Hepatocyte (in vitro differentiated cells): Measurements from ENCODE around the gene DAB2IP. TPM values are rescaled to one million over a fixed set of nuclear protein-coding genes. Genes with fewer than 3 reads are reported as not detected.
"Not testable (repeated sequence)": the region's sequence is repeated elsewhere in the genome, so short reads cannot be mapped to it uniquely, and the experiment has no call there.

Source experiments
- DNase-seq: peaks from one replicate; pipeline ENCODE4 v3.0.0-alpha.2; 2016; ENCODE audit warnings: low spot score
- H2AFZ ChIP-seq: fragments of 200-600 bp; sonication (generic); 2 replicates; pipeline ENCODE4 v1.6.0; 2016; ENCODE audit warnings: antibody characterized with exemption, mild to moderate bottlenecking
- H3K27ac ChIP-seq: fragments of 200-600 bp; sonication (generic); 2 replicates; pipeline ENCODE4 v1.5.1; 2016; ENCODE audit warnings: mild to moderate bottlenecking
- H3K27me3 ChIP-seq: fragments of 200-600 bp; sonication (generic); 2 replicates; pipeline ENCODE4 v1.6.1; 2016
- H3K36me3 ChIP-seq: fragments of 200-600 bp; sonication (generic); replicated peaks from 2 replicates; pipeline ENCODE4 v1.5.1; 2016; ENCODE audit warnings: low read depth; ENCODE audit not compliant: insufficient read depth
- H3K4me1 ChIP-seq: fragments of 200-600 bp; sonication (generic); 2 replicates; pipeline ENCODE4 v1.5.1; 2016; ENCODE audit warnings: mild to moderate bottlenecking, moderate library complexity; ENCODE audit not compliant: insufficient read depth
- H3K4me2 ChIP-seq: fragments of 200-600 bp; sonication (generic); 2 replicates; pipeline ENCODE4 v1.6.0; 2016
- H3K4me3 ChIP-seq: fragments of 200-600 bp; sonication (generic); 2 replicates; pipeline ENCODE4 v1.5.1; 2016; ENCODE audit warnings: mild to moderate bottlenecking
- H3K79me2 ChIP-seq: fragments of 200-600 bp; sonication (generic); 2 replicates; pipeline ENCODE4 v1.6.0; 2017; ENCODE audit warnings: mild to moderate bottlenecking
- H3K9me2 ChIP-seq: fragments of 200-600 bp; sonication (generic); replicated peaks from 2 replicates; pipeline ENCODE4 v1.6.0; 2017; ENCODE audit warnings: mild to moderate bottlenecking; ENCODE audit not compliant: insufficient read depth
- H3K9me3 ChIP-seq: fragments of 200-600 bp; sonication (generic); 2 replicates; pipeline ENCODE4 v1.5.1; 2016; ENCODE audit warnings: low read depth, mild to moderate bottlenecking
- H4K20me1 ChIP-seq: fragments of 200-600 bp; sonication (generic); 2 replicates; pipeline ENCODE4 v1.6.0; 2016; ENCODE audit warnings: mild to moderate bottlenecking; ENCODE audit not compliant: insufficient read depth, poor library complexity, severe bottlenecking
- EZH2 ChIP-seq: fragments of 200-600 bp; sonication (generic); IDR thresholded peaks from 2 replicates; pipeline ENCODE4 v1.6.1; 2016; ENCODE audit warnings: antibody characterized with exemption, mild to moderate bottlenecking, borderline replicate concordance
- EZH2phosphoT487 ChIP-seq: fragments of 200-600 bp; sonication (generic); IDR thresholded peaks from one replicate; pipeline ENCODE4 v1.6.1; 2018; ENCODE audit warnings: antibody characterized with exemption, mild to moderate bottlenecking, low read depth, moderate library complexity; ENCODE audit not compliant: unreplicated experiment, severe bottlenecking
- WGBS: methylation state at CpG from one replicate; pipeline ENCODE4 v1.1.6; 2016; ENCODE audit warnings: low lambda C conversion rate; ENCODE audit errors: missing lambda C conversion rate; 5-methylcytosine and 5-hydroxymethylcytosine counted together
- polyA plus RNA-seq: library from polyadenylated mRNA; unstranded; fragments of >200 nt; fragmentation: Nextera tagmentation; extraction: Ambion mirVana; gene quantifications from 2 replicates; pipeline ENCODE4 v1.2.1, GENCODE V29; 2016
- total RNA-seq: library from RNA; depleted of rRNA; stranded (reverse); fragments of >200 nt; gene quantifications from 2 replicates; pipeline ENCODE4 v1.2.3, GENCODE V29; 2014
- TF ChIP-seq, protein P1 (sequence below): fragments of 200-600 bp; sonication (generic); IDR thresholded peaks from 2 replicates; pipeline ENCODE4 v1.5.1; 2016; ENCODE audit warnings: antibody characterized with exemption, mild to moderate bottlenecking; ENCODE audit not compliant: poor library complexity

The DAB2IP gene
- total and polyA plus RNA-seq, 2 experiments from 2014 or later = 11.6 to 31.0 TPM

DNA sequence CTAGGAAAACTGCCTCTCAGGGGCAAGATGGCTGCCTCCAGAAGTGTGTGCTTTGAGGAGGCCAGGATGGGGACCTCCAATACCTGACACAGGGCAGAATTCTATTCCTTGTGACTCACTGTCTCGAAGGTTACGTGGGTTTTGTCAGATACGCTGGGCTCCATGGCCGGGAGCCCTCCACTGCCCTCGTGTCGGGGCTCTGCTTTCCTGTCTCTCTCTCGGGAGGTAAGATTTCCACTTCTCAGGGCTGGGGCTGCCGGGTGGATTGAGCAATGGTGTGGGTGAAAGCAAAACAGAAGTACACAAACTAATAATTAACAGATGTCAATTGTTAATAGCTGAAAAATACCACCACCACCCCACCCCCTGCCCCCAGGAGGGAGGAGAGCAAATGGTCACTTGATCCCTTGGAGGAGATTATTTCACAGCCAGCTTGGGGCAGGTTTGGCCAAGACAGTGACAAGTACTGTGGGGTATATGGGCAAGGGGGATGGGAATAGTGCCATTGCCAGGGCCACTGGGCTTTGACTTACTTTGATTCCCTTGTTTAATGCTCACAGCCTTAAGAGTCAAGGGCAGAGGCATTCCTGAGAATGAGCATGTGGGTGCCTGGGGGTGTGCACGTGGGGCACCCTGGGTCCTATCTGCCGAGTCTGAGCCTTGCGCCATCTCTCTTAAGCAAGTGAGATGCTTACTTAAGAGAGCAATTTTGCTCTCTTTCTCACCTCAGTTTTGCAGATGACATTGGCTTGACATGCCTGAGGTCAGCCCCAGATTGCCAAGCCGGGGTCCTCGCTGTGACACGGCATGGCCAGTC is 28.8 kb upstream of the DAB2IP start:
- H3K27me3 ChIP-seq = no peaks in the 10 kb centered on the region
- H3K4me1 ChIP-seq = peaks cover 12% of the 10 kb centered on the region
- H3K4me3 ChIP-seq = no peak overlapping the region
- no peaks in the 10 kb centered on the region for H3K36me3 ChIP-seq
- peak overlapping the region; percentile 68 for H3K27ac ChIP-seq
- no peak for TF ChIP-seq EZH2
- TF ChIP-seq, protein P1, sequence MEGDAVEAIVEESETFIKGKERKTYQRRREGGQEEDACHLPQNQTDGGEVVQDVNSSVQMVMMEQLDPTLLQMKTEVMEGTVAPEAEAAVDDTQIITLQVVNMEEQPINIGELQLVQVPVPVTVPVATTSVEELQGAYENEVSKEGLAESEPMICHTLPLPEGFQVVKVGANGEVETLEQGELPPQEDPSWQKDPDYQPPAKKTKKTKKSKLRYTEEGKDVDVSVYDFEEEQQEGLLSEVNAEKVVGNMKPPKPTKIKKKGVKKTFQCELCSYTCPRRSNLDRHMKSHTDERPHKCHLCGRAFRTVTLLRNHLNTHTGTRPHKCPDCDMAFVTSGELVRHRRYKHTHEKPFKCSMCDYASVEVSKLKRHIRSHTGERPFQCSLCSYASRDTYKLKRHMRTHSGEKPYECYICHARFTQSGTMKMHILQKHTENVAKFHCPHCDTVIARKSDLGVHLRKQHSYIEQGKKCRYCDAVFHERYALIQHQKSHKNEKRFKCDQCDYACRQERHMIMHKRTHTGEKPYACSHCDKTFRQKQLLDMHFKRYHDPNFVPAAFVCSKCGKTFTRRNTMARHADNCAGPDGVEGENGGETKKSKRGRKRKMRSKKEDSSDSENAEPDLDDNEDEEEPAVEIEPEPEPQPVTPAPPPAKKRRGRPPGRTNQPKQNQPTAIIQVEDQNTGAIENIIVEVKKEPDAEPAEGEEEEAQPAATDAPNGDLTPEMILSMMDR = no peak
- TF ChIP-seq EZH2phosphoT487 = no peak
- H3K79me2 ChIP-seq = no peaks in the 10 kb centered on the region
- peak overlapping the region; percentile 57 for H3K4me2 ChIP-seq
- no peaks in the 10 kb centered on the region for H4K20me1 ChIP-seq
- H2AFZ ChIP-seq = peak overlapping the region; percentile 40
- no peaks in the 10 kb centered on the region for H3K9me2 ChIP-seq
- WGBS = 61% methylated on average over 14 of the region's 14 CpGs
- H3K9me3 ChIP-seq = no peaks in the 10 kb centered on the region
- DNase-seq = no peak

DNA sequence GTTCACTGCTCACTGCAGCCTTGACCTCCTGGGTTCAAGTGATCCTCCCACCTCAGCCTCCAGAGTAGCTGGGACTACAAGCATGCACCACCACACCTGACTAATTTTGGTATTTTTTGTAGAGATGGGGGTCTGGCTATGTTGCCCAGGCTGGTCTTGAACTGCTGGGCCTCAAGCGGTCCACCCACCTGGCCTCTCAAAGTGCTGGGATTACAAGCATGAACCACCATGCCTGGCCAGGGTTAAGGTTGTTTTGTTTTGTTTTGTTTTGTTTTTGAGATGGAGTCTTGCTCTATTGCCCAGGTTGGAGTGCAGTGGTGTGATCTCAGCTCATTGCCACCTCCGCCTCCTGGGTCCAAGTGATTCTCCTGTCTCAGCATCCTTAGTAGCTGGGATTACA is 28.0 kb upstream of the DAB2IP start:
- not testable (repeated sequence) for H3K36me3 ChIP-seq, H3K27me3 ChIP-seq, H3K4me3 ChIP-seq, H3K4me2 ChIP-seq, H3K79me2 ChIP-seq, H2AFZ ChIP-seq, H3K9me3 ChIP-seq, H3K27ac ChIP-seq, H3K9me2 ChIP-seq, H4K20me1 ChIP-seq, DNase-seq
- WGBS = 88% methylated on average over 2 of the region's 2 CpGs
- H3K4me1 ChIP-seq = peaks cover 12% of the 10 kb centered on the region

DNA sequence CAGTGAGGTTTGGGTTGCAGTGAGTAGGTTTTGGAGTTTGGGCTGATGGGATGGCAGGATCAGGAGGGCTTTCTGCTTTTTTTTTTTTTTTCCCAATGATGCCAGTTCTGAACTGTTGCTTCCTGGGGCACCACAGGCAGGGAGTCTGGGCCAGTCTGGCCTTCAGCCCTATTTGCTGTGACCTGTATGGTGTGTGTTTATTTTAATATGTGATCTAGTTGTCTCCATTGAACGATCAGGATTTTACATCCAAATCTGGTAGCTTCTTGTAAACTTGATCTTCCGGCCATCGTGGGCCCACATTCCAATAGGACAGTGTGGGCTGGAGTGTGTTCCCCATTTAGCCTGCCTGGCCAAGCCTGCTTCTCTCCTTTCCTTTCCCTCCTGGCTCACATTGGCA is 25.8 kb upstream of the DAB2IP start:
- Histone ChIP-seq H3K27ac (no peak overlapping the region), H3K4me2 (no peak overlapping the region), H3K4me3 (no peak overlapping the region), H3K9me2 (no peaks in the 10 kb centered on the region), H3K36me3 (no peaks in the 10 kb centered on the region), H3K27me3 (no peaks in the 10 kb centered on the region), H3K4me1 (peaks cover 12% of the 10 kb centered on the region), H2AFZ (no peak overlapping the region), H4K20me1 (no peaks in the 10 kb centered on the region), H3K9me3 (no peaks in the 10 kb centered on the region), H3K79me2 (no peaks in the 10 kb centered on the region)
- WGBS = 73% methylated on average over 3 of the region's 3 CpGs
- no peak for TF ChIP-seq EZH2
- TF ChIP-seq, protein P1 = no peak
- TF ChIP-seq EZH2phosphoT487 = no peak
- no peak for DNase-seq

DNA sequence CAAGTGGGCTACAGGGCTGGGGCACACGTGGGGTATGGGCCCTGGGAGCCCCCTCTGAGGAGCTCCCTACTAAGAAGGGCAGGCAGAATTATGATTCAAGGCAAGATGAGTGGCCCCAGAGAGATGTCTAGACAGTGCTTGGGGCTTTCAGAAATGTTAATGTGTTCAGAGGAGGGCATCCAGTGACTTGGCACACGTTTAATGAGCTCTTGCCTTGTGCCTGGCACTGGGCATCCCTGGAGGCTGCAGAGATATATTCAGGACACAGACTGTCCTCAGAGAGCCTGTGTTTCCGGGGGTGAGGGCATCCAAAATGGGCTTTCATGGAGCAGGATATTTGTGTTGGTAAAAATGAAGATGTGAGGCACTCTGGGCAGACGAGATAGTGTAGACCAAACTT is 25.4 kb upstream of the DAB2IP start:
- WGBS = 92% methylated on average over 4 of the region's 4 CpGs
- DNase-seq = no peak
- H3K4me3 ChIP-seq = no peak overlapping the region
- H3K27me3 ChIP-seq = no peaks in the 10 kb centered on the region
- H4K20me1 ChIP-seq = no peaks in the 10 kb centered on the region
- no peaks in the 10 kb centered on the region for H3K9me3 ChIP-seq
- H3K4me1 ChIP-seq = peaks cover 12% of the 10 kb centered on the region
- H3K79me2 ChIP-seq = no peaks in the 10 kb centered on the region
- H3K9me2 ChIP-seq = no peaks in the 10 kb centered on the region
- no peak overlapping the region for H3K27ac ChIP-seq
- H2AFZ ChIP-seq = no peak overlapping the region
- H3K4me2 ChIP-seq = no peak overlapping the region
- no peaks in the 10 kb centered on the region for H3K36me3 ChIP-seq
- TF ChIP-seq, protein P1 = no peak
- TF ChIP-seq EZH2phosphoT487 (no peak), EZH2 (no peak)
